HPDE6-E6E7 (cell line): ENCODE measurements around the gene MYPOP.
A peak's percentile ranks its signal among the peaks of the same experiment; 100 is the strongest.

Experiments
- DNase-seq: peaks from one replicate; pipeline ENCODE4 v3.0.0; 2011; ENCODE audit warnings: missing footprints; ENCODE audit errors: extremely low spot score

The MYPOP gene

DNA sequence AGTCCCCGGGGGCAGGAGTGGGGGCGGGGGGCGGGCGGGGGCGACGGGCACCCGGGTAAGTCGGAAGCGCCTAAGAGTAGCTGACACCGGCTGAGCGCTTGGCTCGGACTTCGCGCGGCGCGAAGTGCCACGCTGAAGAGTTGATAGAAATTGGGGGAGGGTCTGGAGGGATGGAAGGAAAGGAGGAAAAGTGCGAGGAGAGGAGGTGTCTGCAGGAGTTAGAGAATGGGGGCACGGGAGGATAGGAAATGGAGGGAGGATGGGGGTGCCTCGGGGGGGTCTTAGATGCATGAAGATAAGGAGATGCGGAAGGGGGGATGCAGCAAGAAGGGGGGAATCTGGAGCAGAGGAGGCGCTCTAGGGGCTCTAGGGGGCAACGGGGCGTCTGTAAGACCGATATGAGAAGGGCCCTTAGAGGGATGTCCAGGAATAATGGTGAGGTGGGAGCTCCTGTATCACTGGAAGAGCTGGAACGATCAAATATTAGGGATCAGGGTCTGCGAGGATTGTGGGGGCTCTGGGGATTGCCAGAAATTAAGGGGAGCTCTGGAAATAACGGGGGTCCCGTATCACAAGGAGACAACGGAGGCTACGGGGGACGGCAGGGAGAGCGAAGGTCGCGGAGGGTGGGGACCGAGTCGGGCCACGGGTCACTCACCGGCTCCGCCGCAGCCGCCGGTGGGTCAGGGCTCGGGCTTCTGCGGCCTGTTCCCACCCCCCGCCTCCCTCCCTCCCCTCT, at the start of gene MYPOP:
Gene MYPOP, minus strand, starts transcription at position 702 of the 739 bp plus-strand sequence. CDS start 840 bp downstream, outside the sequence.
- DNase-seq: no peak

- DNase-seq: no peak
Observed at GRCh38 chr19:45947926-45948325, 45.5 kb upstream of the MYPOP start.

DNA sequence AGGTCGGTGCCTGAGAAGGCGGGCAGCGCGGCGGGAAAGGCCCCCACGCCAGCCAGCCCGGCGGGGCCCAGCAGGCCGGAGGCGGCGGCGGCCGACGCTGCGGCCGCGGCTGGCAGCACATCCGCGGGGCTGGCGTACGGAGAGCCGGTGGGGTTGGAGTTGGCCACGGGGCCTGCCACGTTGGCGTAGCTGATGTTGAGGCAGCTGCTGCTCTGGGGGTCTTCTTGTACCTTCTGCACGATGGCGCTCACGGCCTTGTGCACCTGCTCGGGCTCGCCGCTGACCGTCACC, 38.0 kb upstream of the MYPOP start:
- DNase-seq: no peak

DNA sequence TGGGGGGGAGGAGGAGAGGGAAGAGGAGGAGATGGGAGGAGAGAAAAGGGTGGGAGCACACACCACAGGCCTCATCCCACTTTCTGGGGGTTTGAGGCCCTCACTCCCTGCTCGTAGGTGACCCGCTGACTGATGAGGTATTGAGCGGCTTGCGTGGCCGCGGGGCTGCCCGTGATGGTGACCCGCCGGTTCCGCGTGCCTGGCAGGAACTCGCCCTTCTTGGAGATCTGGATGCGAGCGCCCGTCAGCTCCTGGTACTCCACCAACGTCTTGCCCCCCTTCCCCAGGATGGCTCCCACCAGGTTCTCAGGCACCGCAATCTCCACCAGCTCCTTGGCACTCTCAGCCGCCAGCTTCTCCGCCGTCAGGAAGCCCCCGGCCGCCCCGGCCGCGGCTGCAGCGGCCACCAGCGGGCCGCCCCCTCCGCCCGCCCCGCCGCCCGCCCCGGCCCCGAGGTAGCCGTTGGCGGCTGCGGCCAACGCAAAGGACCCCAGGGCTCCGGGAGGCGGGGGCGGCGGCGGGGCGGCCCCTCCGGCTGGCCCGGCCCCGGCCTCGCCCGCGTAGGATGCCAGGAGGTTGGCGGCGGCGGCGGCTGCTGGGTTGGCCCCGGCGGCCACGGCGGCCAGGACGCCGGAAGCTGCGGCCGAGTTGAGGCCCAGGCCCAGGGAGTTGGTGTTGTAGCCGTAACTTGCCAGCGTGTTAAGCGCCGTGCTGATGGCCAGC, 37.5 kb upstream of the MYPOP start:
- no peak for DNase-seq

GRCh38 chr19:45938733-45939319, 36.4 kb upstream of the MYPOP start:
- DNase-seq: no peak

- DNase-seq: no peak
Observed at GRCh38 chr19:45935267-45935666, 32.9 kb upstream of the MYPOP start.

DNA sequence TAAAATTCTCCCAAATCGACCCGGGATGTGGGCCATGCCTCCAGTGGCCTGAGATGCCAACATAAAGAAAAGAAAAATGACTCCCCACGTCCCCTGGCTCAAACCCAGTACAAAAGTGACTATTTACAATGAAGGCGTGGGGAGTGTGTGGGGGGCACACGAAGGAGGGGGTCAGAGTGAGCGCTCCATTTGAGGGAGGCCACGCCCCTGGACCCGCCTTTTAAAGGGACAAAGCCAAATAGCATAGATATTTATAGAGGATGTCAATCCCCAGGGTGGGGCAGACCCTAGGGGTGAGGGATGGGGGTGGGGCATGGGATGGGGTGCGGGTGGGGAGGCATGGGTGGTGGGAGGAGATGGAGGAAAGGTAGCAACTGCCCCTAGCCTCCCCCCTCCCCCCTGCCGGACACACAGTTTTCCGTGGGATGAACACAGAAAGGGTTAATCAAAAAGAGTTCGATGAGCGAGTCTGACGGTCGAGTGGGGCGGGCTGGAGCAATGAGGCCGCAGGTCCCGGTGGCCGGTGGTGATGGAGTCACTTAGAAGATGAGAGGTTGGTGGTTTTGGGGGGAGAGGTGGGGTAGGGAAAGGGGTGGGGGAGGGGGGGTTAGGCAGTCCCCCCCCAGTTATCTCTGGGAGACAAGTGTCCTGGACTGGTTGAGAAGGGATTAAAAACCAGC, 32.3 kb upstream of the MYPOP start:
- DNase-seq: no peak

DNA sequence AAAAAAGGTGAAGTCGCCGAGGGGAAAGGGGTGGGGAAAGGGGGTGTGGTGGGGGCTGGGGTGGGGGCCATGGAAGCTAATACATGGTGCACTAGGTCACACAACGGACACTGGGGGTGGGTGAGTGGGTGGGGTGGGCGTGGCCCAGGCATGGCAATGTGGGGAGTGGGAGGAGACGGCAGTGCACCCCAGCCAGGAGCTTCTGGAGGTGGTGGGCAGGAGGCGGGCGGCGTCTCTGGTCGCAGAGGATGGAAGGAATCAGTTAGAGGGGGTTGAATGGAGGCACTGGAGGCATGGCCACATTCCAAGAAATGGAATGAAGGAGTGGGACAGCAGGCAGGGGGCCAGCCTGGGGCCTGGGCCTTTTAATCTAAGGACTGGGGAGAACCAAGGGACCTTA, 31.3 kb upstream of the MYPOP start:
- DNase-seq: no peak

DNA sequence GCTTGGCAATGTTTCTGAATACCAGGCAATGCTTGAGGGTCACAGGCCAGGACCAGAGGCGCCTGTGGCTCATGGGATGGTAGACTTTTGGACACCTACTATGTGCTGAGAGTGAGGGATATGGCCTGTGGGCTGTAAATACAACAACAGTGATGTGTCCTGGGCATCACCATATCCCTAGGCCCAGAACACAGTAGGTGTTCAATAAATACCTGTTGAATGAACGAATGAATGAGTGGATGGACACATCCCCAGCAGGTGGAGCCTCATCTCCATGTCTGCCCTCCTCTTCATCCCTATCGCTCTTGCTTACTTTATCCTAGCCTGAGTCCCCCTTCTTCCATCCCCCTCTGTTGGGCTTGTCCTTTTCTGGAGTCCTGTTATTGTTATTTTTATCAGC, 28.6 kb upstream of the MYPOP start:
- no peak for DNase-seq

GRCh38 chr19:45929247-45929646, 26.8 kb upstream of the MYPOP start:
- no peak for DNase-seq

DNA sequence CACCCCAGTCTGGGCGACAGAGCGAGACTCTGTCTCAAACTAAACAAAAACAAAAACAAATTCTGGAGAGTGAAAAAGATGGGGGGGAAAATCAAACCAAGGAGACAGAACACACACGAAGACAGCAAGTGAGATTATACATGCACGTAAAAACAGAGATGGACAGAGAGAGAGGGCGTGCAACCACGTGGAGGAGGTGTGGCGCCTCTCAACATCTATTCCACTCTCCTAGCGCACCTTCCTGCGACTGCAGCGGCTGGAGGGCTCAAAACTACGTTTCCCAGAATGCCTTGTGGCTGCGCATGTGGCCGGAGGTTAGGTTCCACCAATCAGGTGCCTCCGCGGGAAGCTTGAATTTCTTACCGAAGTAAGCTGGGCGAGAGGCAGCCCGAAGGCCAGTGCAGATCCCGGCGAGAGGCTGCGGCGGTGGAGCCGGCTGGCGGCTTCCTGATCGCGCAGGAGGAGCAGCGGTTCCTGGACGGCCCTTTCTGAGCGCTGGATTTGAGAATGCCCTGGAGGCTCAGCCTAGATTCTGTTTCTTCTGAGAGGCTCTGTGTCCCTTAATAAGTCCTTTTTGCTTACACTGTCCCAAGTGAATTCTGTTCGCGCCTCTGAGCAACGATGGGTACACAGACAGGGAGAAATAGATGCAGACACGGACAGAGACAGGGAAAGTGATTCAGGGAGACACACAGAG, 25.3 kb upstream of the MYPOP start:
- peak; percentile 99 for DNase-seq

DNA sequence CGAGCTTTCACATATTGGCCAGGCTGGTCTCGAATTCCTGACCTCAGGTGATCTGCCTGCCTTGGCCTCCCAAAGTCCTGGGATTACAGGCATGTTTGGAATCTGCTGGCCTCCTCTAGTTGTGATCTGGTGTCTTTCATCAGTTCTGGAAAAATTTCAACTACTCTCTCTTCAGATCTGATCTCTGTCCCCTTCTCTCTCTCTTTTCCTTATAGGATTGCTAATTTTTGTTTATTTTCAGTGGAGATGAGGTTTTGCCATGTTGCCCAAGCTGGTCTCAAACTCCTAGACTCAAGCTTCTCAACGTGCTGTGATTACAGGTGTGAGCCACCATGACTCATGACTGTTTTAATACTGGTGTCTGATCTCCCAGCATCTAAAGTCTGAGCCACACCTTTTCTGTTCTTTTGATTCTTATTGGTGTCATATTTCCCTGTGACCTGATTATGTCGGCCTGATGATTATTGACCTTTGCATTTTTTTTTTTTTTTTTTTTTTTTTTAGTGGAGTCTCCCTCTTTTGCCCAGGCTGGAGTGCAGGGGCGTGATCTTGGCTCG, 22.6 kb upstream of the MYPOP start:
- no peak for DNase-seq

GRCh38 chr19:45922281-45922680, 19.9 kb upstream of the MYPOP start:
- DNase-seq: no peak

DNA sequence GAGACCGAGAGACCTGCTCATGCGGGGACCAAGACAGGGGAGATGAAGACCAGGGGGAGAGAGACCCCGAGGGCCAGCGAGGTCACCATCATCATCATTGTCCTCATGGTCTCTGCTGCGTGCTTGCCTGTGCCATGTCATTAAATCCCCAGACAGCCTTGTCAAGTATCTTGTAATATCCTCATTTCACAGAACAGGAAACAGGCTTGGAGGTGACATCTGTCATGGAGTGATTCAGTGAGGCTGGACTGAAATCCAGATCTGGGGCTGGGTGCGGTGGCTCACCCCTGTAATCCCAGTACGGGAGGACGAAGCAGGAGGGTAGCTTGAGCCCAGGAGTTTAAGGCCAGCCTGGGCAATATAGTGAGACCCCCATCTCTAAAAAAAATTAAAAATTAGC, 18.0 kb upstream of the MYPOP start:
- no peak for DNase-seq

DNA sequence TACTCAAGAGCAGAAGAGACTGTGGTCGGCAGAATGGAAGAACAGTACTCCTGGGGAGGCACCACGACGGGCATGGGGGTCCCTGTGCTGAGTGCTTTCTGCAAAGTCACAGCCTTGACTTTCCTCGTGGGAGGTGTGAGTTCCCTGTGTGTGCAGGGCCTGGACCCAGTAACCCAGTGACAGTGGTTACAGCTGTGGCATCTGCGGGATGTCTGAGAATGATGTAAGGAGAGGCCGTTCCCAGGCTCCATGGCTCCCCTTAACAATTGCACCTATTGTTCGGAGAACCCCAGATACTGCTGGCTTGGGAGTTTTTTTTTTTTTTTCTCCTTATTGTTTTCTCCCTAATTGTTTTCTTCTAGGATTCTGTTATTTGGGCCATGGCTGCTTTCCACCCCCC, 17.3 kb upstream of the MYPOP start:
- DNase-seq: no peak

DNA sequence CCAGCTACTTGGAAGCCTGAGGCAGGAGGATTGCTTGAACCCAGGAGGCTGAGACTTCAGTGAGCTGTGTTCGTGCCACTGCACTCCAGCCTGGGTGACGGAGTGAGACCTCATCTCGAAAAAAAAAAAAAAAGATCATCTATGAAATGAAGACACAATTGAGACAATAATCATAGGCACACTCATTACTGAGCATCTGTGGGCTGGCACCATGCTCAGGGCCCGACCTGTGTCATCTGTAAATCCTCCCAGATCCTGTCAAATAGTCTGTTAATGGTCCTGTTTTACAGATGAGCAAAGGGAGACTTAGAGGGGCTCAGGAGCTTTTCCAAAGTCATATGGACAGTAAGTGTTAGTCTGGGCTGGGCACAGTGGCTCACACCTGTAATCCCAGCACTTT, 16.3 kb upstream of the MYPOP start:
- no peak for DNase-seq

DNA sequence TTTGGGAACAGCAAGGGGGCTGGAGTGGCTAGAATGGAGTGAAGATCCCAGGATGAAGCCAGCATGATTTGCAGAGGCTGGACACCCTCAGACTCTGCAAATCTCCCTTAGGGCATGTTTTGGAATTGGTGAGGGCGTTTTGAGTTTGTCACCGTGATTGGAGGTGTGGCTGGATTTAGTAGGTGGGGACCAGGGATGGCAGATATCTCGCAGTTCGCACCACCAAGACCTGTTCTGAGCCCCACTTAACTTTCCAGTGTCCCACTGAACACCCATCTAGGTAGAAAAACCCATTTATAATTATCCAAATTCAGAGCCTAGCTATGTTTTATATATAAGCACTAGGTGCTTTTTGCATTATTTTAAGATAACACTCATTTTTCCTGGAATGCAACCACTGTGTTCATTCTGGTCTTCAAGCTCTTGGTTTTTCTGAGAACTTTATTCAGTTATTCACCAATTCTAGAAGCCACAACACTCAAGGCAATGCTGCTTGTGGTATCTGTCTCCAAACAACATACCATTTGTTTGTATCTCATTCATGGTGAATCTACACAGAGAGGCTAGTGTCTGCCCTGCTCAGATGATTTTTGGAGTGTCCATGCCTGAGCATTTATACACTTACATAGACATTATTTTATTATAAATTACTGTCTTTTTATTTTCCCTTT, 15.1 kb upstream of the MYPOP start:
- no peak for DNase-seq

GRCh38 chr19:45913874-45914830, 11.7 kb upstream of the MYPOP start, which contains the start of gene NANOS2:
Gene NANOS2 (minus strand): TSS chr19:45914778. CDS start chr19:45914693, 85 bp downstream.
- no peak for DNase-seq

- no peak for DNase-seq
Observed at GRCh38 chr19:45911291-45911690, 8.9 kb upstream of the MYPOP start.

GRCh38 chr19:45908956-45909355, 6.5 kb upstream of the MYPOP start:
- DNase-seq: no peak
